DLD1 (cell line): ENCODE data around the gene FRMD3.

ENCODE experiments used
- in situ Hi-C: cut with HindIII; loops from 2 replicates; pipeline ENCODE4 v1.10.0; 2017; ENCODE audit warnings: low sequenced_read_pairs

FRMD3 gene

GRCh38 chr9:83245979-83246659 is 292.1 kb downstream of the FRMD3 start:
- in situ Hi-C loops: no loop called here

- in situ Hi-C loops: no loop called here
Observed at GRCh38 chr9:83242066-83242465, 296.1 kb downstream of the FRMD3 start.

- in situ Hi-C loops: no loop called here
Observed at GRCh38 chr9:83240671-83241070, 297.5 kb downstream of the FRMD3 start.

GRCh38 chr9:83239747-83240146 is 298.5 kb downstream of the FRMD3 start:
- in situ Hi-C loops: no loop called here

GRCh38 chr9:83238871-83239640 is 299.1 kb downstream of the FRMD3 start:
- in situ Hi-C loops: no loop called here

- in situ Hi-C loops: no loop called here
Observed at GRCh38 chr9:83236029-83236696, 302.0 kb downstream of the FRMD3 start.

GRCh38 chr9:83235526-83235925 is 302.7 kb downstream of the FRMD3 start:
- in situ Hi-C loops: no loop called here

- in situ Hi-C loops: no loop called here
Observed at GRCh38 chr9:83234541-83234940, 303.7 kb downstream of the FRMD3 start.

GRCh38 chr9:83233647-83234046 is 304.6 kb downstream of the FRMD3 start:
- in situ Hi-C loops: no loop called here

GRCh38 chr9:83231039-83231438 is 307.2 kb downstream of the FRMD3 start:
- in situ Hi-C loops: no loop called here

GRCh38 chr9:83220730-83221129 is 317.5 kb downstream of the FRMD3 start:
- in situ Hi-C loops: no loop called here

- in situ Hi-C loops: no loop called here
Observed at GRCh38 chr9:83219924-83220438, 318.2 kb downstream of the FRMD3 start.

- in situ Hi-C loops: no loop called here
Observed at GRCh38 chr9:83219154-83219923, 318.9 kb downstream of the FRMD3 start.

- in situ Hi-C loops: no loop called here
Observed at GRCh38 chr9:83218411-83219090, 319.6 kb downstream of the FRMD3 start.

- in situ Hi-C loops: no loop called here
Observed at GRCh38 chr9:83209188-83209731, 328.9 kb downstream of the FRMD3 start.

- in situ Hi-C loops: no loop called here
Observed at GRCh38 chr9:83208065-83208850, 329.9 kb downstream of the FRMD3 start.

GRCh38 chr9:83204047-83204446 is 334.2 kb downstream of the FRMD3 start:
- in situ Hi-C loops: no loop called here

- in situ Hi-C loops: no loop called here
Observed at GRCh38 chr9:83200531-83200930, 337.7 kb downstream of the FRMD3 start.

- in situ Hi-C loops: no loop called here
Observed at GRCh38 chr9:83199832-83200231, 338.4 kb downstream of the FRMD3 start.
